GM12892 (cell line): ENCODE data around the gene SHTN1.

ENCODE experiments used
- DNase-seq: peaks from one replicate; pipeline ENCODE4 v3.0.0; 2011; ENCODE audit not compliant: insufficient read length
- FAIRE-seq: peaks from 2 replicates; lab custom pipeline; 2011; peaks lifted over from hg19 to GRCh38; lab: Jason Lieb, UNC
- POLR2A ChIP-seq: IDR thresholded peaks from 2 replicates; pipeline ENCODE4 v1.6.1; 2011; ENCODE audit warnings: low read depth, low read length, control low read depth
- POLR2AphosphoS5 ChIP-seq: IDR thresholded peaks from 2 replicates; pipeline ENCODE4 v1.6.1; 2011; ENCODE audit warnings: low read depth, low read length, control low read depth
- TAF1 ChIP-seq: IDR thresholded peaks from 2 replicates; pipeline ENCODE4 v1.6.1; 2011; ENCODE audit warnings: low read depth, mild to moderate bottlenecking, control low read depth, low read length, borderline replicate concordance

SHTN1 gene

DNA sequence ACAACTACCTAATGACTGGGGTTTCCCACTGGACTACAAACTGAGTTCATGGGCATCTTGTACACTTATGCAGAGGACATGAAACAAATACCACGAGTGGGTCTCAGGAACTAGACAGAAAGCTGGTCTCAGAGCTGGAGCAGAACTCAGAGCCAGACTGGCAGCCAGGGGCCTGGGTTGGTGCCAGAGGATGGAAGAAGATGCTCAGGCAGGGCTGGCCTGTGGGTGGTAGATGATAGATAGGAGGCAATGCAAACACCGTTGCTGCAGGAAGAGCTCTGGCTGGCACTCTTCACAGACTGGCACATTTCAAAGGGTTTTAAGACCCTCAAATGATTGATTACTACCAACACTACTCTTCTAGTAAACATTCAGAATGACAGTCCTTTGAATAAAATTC is 126.9 kb downstream of the SHTN1 start:
- no peak for DNase-seq
- no peak for FAIRE-seq
- TF ChIP-seq TAF1 (no peak), POLR2AphosphoS5 (no peak), POLR2A (no peak)

DNA sequence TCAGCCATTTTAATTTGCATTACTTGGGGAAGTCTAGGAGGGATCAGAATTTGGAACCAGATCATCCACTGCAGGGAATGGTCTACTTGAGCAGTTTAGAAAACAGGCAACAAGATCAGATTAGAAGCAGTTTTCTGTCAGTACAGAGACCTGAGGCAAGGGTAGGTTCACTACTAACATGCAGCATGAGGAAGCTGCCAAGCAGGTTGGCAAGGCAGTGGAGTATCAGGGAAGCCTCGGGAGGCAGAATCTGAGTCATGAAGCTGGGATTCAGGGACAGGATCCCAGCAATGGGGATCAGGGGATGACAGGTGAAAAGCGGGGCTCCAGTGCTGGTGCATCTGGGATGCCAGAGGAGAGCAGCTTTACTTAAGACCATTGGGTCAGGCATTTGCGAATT is 127.6 kb downstream of the SHTN1 start:
- TF ChIP-seq POLR2AphosphoS5 (no peak), TAF1 (no peak), POLR2A (no peak)
- DNase-seq (no peak), FAIRE-seq (no peak)

DNA sequence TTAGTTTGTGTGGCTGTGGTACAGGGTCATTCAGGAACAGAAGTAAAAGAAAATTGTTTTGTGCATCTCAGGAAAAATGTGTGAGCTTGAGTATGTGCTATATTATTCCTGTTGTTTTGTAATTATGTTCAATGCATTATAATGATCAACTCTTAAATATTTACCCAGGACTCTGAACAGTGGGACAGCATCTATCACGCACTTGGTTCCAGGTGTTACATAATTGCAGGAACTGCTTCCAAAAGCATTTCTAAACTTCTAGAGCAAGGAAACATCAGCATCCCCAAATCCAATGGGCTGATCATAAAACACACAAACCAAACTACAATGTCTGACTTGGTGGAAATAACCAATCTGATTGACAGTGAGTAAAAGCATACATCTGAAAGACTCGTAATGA is 129.1 kb downstream of the SHTN1 start:
- no peak for TF ChIP-seq POLR2AphosphoS5
- no peak for TF ChIP-seq TAF1
- TF ChIP-seq POLR2A: no peak
- no peak for DNase-seq
- FAIRE-seq: no peak

DNA sequence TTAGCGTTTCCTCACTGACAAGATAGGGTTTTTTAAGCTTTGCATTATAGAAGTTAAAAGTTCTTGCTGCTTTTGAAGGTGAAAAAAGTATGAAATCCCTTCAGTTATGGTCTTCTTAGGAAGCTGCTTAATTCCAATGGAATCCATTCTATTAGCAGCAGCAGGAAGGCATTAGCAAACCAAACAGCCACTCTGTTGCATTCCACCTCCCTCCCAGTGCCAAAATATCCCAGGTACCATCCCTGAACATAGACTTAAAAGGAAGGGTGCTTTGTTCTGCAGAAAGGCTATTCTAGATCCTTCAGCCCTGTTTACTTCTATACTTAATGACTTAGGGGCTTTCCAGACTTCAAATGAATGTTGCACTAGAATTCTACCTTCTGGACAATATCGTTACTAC is 131.9 kb downstream of the SHTN1 start:
- TF ChIP-seq POLR2A (no peak), POLR2AphosphoS5 (no peak), TAF1 (no peak)
- FAIRE-seq (no peak), DNase-seq (no peak)

DNA sequence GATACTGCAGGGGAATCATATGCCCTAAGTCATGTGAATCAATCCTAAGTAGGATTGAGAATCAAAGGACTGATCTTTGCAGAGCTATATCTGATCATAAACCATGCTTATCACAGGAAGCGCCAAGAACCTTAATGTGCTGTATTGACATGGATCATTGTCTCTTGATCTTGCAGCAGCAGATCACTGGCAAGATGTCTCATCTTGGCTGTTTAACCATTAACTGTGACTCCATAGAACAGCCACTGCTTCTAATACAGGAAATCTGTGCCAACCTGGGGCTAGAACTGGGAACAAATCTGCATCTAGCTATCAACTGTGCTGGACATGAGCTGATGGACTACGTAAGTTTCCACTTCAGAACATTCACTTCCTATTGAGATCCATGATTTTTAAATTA is 134.0 kb downstream of the SHTN1 start:
- TF ChIP-seq POLR2A (no peak), TAF1 (no peak), POLR2AphosphoS5 (no peak)
- DNase-seq (no peak), FAIRE-seq (no peak)

DNA sequence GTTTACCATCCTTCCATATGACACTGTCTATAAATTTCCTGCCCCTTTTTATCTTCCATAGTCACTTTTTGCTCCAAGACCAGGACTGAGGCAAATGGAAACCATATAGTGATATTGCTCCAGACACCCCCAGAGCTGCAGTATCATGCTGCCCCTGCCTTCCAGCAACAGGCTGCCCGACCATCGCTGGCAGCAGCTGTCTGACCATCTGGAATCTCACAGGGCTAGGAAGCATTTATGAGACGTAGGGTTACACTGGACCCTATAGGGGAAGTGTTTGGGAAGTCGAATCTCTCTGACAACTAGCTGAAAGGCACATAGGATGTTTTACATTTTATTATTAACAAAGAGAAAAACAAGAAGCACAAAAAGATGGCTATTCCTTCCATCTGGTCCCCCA is 136.3 kb downstream of the SHTN1 start:
- TF ChIP-seq TAF1 (no peak), POLR2AphosphoS5 (no peak), POLR2A (no peak)
- no peak for FAIRE-seq
- no peak for DNase-seq

DNA sequence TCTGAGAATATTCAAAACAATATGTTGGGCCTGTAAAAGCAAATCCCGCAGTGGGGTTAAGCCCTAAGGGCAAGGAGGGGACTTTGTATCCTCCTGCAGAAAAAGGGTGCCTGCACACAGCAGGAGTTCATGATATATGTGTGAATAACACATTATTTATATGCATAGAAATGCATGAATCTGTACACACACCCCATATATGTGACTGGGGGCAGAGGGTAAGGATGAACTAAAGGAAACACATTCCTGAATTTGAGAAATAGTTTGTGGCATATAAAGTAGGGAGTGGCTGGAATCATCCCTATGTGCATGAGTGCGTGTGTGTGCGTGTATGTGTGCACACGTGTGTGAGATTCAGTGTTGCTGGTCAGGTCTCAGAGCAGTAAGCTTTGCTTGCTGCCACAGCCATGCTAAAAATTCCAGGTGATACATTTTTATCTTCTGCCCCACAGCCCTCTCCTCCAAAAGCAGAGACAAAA is 136.8 kb downstream of the SHTN1 start:
- no peak for FAIRE-seq
- no peak for TF ChIP-seq POLR2A
- no peak for TF ChIP-seq POLR2AphosphoS5

DNA sequence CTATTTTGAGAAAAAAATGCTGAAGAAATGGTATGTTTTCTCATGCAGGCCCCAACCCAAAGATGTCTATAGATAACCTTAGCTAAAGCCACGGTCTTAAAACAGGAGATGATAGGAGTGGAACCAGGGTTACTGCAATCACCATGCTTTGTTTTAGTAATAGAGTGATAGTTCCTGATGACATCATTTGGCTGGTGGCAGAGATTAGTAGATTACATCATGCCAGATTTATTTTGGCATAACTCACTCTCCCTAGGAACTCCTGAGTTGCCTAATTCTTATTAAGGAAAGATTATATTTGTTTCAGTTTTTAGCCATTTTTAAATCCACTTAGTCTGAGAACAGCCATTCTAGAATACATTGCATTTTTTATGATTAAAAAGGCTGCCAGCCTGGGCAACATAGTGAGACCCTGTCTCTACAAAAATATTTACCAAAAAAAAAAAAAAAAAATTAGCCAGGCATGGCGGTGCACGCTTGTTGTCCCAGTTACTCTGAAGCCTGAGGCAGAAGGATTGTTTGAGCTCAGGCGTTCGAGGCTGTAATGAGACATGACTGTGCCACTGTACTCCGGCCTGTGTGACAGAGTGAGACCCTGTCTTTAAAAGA is 137.9 kb downstream of the SHTN1 start:
- no peak for TF ChIP-seq TAF1
- no peak for TF ChIP-seq POLR2AphosphoS5
- no peak for TF ChIP-seq POLR2A
- DNase-seq: no peak
- no peak for FAIRE-seq

More for the DNA sequence above, 136.8 kb downstream of the SHTN1 start:
- DNase-seq: no peak

DNA sequence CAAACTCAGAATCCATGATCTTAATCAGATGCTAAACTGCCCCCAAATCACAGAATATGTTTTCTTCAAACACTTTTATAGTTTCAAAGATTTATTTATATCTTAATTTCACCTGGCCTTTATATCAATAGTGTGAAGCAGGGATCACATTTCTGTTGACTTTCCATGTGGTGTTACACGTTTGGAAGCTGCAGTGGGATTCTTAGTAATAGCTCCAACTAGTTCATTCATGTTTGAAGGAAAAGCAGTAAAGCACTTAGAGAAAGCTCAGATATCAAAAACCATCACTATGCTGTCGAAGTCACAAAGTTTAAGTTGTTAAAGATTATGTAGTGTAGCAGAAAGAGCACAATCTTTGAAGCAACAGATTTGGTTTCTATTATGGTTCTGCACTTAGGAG is 138.9 kb downstream of the SHTN1 start:
- no peak for FAIRE-seq
- no peak for DNase-seq
- TF ChIP-seq TAF1 (no peak), POLR2AphosphoS5 (no peak), POLR2A (no peak)

DNA sequence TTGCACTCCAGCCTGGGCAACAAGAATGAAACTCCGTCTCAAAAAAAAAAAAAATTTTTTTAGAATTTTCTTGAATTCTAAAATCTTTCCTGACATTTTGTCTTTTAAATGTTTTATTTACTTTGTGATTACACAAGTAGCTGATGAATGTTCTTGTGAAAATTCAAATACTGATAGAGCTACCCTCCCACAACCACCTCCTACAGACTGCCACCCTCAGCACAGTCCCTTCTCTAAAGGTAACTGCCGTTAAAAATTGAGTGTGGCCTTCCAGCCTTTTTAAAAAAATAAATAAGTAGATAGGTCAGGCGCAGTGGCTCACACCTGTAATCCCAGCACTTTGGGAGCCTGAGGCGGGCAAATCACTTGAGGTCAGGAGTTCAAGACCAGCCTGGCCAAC is 140.6 kb downstream of the SHTN1 start:
- TF ChIP-seq TAF1: no peak
- DNase-seq (no peak), FAIRE-seq (no peak)

DNA sequence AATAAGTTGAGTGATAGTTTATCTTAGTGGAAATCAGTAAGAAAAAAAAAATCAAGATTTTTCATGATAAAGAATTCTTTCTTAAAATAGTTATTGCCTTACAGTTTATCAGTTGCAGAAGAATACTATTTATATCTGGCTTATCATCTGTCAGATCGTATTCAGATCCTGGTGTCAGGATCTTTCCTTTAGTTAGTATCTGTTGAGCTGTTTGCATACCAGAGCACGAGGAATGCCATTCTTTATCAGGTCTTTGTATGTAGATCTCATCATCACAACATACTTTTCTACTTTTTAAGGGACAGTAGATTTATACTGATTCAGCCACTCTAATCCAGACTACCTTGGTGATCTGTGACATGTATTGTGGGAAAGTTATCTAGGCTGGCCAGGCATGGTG is 143.2 kb downstream of the SHTN1 start:
- DNase-seq (no peak), FAIRE-seq (no peak)
- TF ChIP-seq TAF1: no peak
- TF ChIP-seq POLR2A: no peak
- no peak for TF ChIP-seq POLR2AphosphoS5

DNA sequence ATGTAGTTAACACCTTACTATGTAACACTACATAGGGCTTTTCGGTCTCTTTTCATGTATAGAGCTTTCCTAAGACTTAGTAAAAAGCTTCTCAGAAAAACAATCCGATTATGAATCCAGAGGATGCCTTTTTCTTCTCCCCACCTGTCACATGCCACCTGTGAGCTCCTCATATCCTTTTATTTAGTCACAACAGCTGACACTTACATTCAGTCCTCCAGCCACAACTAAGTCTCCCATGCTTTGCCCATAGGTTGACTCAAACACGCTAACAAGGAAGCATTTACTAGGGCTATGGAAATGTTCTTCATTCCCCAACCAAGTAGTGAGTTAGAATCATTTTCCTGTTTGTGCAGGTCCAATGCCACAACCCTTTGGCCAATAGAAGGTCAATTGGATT is 147.8 kb downstream of the SHTN1 start:
- no peak for TF ChIP-seq POLR2A
- no peak for TF ChIP-seq POLR2AphosphoS5
- no peak for TF ChIP-seq TAF1
- FAIRE-seq (no peak), DNase-seq (no peak)
